RWPE1 (cell line): ENCODE results near the gene FYN.

Source experiments
- CTCF ChIA-PET: fragments of 350-600 bp; sonication (Branson Sonifier 250); formaldehyde crosslinking; extraction: SDS; loops from one replicate; lab custom pipeline; 2021; lab: Yijun Ruan, JAX
- POLR2A ChIA-PET: fragments of 400-600 bp; formaldehyde crosslinking; extraction: SDS; loops from one replicate; lab custom pipeline; 2020; ENCODE audit warnings: antibody characterized with exemption; ENCODE audit not compliant: low non-redundant PET; lab: Yijun Ruan, JAX
- DNase-seq: peaks from one replicate; pipeline ENCODE4 v3.0.0; 2012; ENCODE audit warnings: low spot score
- H3K27ac ChIP-seq: fragments of 450-650 bp; 2 replicates; pipeline ENCODE4 v1.5.1; 2017
- CTCF ChIP-seq: fragments of 450-650 bp; conservative IDR thresholded peaks from 2 replicates; pipeline ENCODE4 v1.5.1; 2017; ENCODE audit warnings: low read depth, mild to moderate bottlenecking

FYN gene

GRCh38 chr6:111769365-111770152 lies 103.7 kb downstream of the FYN start:
- no peak for TF ChIP-seq CTCF
- ChIA-PET POLR2A (no interaction called here), CTCF (no interaction called here)
- no peak overlapping the region for H3K27ac ChIP-seq
- no peak for DNase-seq

- TF ChIP-seq CTCF: no peak
- DNase-seq: no peak
- no peak overlapping the region for H3K27ac ChIP-seq
- POLR2A ChIA-PET: no interaction called here
- CTCF ChIA-PET: no interaction called here
Measured at GRCh38 chr6:111768431-111768770, 104.9 kb downstream of the FYN start.

- no peak for TF ChIP-seq CTCF
- no peak for DNase-seq
- CTCF ChIA-PET: no interaction called here
- no peak overlapping the region for H3K27ac ChIP-seq
- POLR2A ChIA-PET: no interaction called here
Measured at GRCh38 chr6:111767752-111768430, 105.4 kb downstream of the FYN start.

- H3K27ac ChIP-seq: no peak overlapping the region
- no peak for TF ChIP-seq CTCF
- CTCF ChIA-PET: no interaction called here
- DNase-seq: no peak
- POLR2A ChIA-PET: no interaction called here
Measured at GRCh38 chr6:111766201-111766857, 106.9 kb downstream of the FYN start.

GRCh38 chr6:111765763-111766162 lies 107.5 kb downstream of the FYN start:
- ChIA-PET POLR2A (no interaction called here), CTCF (no interaction called here)
- no peak for DNase-seq
- no peak overlapping the region for H3K27ac ChIP-seq
- TF ChIP-seq CTCF: no peak

- no peak for DNase-seq
- no peak overlapping the region for H3K27ac ChIP-seq
Measured at GRCh38 chr6:111764238-111765175, 108.7 kb downstream of the FYN start.

More at GRCh38 chr6:111764238-111765175, 108.7 kb downstream of the FYN start:
- POLR2A ChIA-PET: interaction anchor here (0.6 kb wide), 1 partner anchor 273 kb away, joined by 3 read pairs; no protein-coding TSS in a partner anchor
- CTCF ChIA-PET: interaction anchor here (0.5 kb wide), 1 partner anchor 10 kb away, joined by 3 read pairs; no protein-coding TSS in a partner anchor
- TF ChIP-seq CTCF: no peak
